AG04450 (cell line): ENCODE results near the gene RNF43. TPM values are rescaled to one million over a fixed set of nuclear protein-coding genes. Genes with fewer than 3 reads are reported as not detected.
"Not testable (repeated sequence)": the region's sequence is repeated elsewhere in the genome, so short reads cannot be mapped to it uniquely, and the experiment has no call there.

Experiments used
- CTCF ChIA-PET: fragments of 300-600, 350-600 bp; formaldehyde crosslinking; extraction: SDS; loops from one replicate; lab custom pipeline; 2022; ENCODE audit warnings: antibody characterized with exemption, inconsistent platforms; lab: Charles Lee
- POLR2A ChIA-PET: fragments of 350-600 bp; formaldehyde crosslinking; extraction: SDS; loops from one replicate; lab custom pipeline; 2021; ENCODE audit warnings: antibody characterized with exemption, inconsistent platforms; lab: Yijun Ruan, JAX
- DNase-seq: peaks from one replicate; pipeline ENCODE4 v3.0.0-alpha.2; 2011; ENCODE audit warnings: low read depth, low spot score
- H3K27ac ChIP-seq: one replicate; pipeline ENCODE4 v1.5.1; 2012; ENCODE audit warnings: low read depth, low read length, control low read depth
- H3K27me3 ChIP-seq: one replicate; pipeline ENCODE4 v1.6.0; 2012; ENCODE audit warnings: low read length; ENCODE audit not compliant: control insufficient read depth, insufficient read depth
- H3K4me3 ChIP-seq: 2 replicates; pipeline ENCODE4 v1.5.1; 2011; ENCODE audit warnings: mild to moderate bottlenecking, low read depth, low read length, control low read depth
- H3K9me3 ChIP-seq: 2 replicates; pipeline ENCODE4 v1.5.1; 2012; ENCODE audit warnings: low read length; ENCODE audit not compliant: control insufficient read depth, insufficient read depth
- CTCF ChIP-seq: IDR thresholded peaks from 2 replicates; pipeline ENCODE4 v1.5.1; 2011; ENCODE audit warnings: low read depth, low read length, control low read depth, inconsistent platforms
- polyA plus RNA-seq: library from polyadenylated mRNA; depleted of rRNA; stranded (reverse); fragments of >200 nt; gene quantifications from 2 replicates; pipeline ENCODE4 v1.2.3, GENCODE V29; 2011

The RNF43 gene
- polyA plus RNA-seq, 1 experiment: not detected

- no peak overlapping the region for H3K27ac ChIP-seq
- DNase-seq: no peak
- CTCF ChIA-PET: interaction anchor here (1.5 kb wide), 1 partner anchor 16 kb away, joined by 3 read pairs; the partner anchor contains the start of gene RNF43
- H3K27me3 ChIP-seq: no peaks in the 10 kb centered on the region
- TF ChIP-seq CTCF: no peak
- no peaks in the 10 kb centered on the region for H3K9me3 ChIP-seq
- H3K4me3 ChIP-seq: no peak overlapping the region
- POLR2A ChIA-PET: no interaction called here
Observed at GRCh38 chr17:58401287-58401686, 16.0 kb downstream of the RNF43 start.

GRCh38 chr17:58400826-58401225 lies 16.5 kb downstream of the RNF43 start:
- ChIA-PET CTCF (interaction anchor here (1.1 to 1.5 kb wide), 2 partner anchors 17 to 84 kb away, joined by 3 to 6 read pairs; partner anchors contain the start of gene RNF43), POLR2A (no interaction called here)
- no peaks in the 10 kb centered on the region for H3K9me3 ChIP-seq
- no peak for DNase-seq
- no peak overlapping the region for H3K4me3 ChIP-seq
- TF ChIP-seq CTCF: no peak
- H3K27ac ChIP-seq: no peak overlapping the region
- H3K27me3 ChIP-seq: no peaks in the 10 kb centered on the region

- CTCF ChIA-PET: interaction anchor here (1.1 to 1.5 kb wide), 2 partner anchors 18 to 83 kb away, joined by 3 to 6 read pairs; partner anchors contain the start of gene RNF43
- DNase-seq: no peak
- no peak overlapping the region for H3K27ac ChIP-seq
- no peaks in the 10 kb centered on the region for H3K9me3 ChIP-seq
- no peak overlapping the region for H3K4me3 ChIP-seq
- POLR2A ChIA-PET: no interaction called here
- H3K27me3 ChIP-seq: no peaks in the 10 kb centered on the region
- TF ChIP-seq CTCF: no peak
Observed at GRCh38 chr17:58399974-58400373, 17.4 kb downstream of the RNF43 start.

GRCh38 chr17:58398574-58399266 lies 18.6 kb downstream of the RNF43 start:
- no peak for DNase-seq
- H3K27me3 ChIP-seq: no peaks in the 10 kb centered on the region
- TF ChIP-seq CTCF: no peak
- H3K4me3 ChIP-seq: no peak overlapping the region
- no peaks in the 10 kb centered on the region for H3K9me3 ChIP-seq
- POLR2A ChIA-PET: no interaction called here
- CTCF ChIA-PET: interaction anchor here (1.7 kb wide), 1 partner anchor 19 kb away, joined by 7 read pairs; the partner anchor contains the start of gene RNF43
- H3K27ac ChIP-seq: no peak overlapping the region

GRCh38 chr17:58397421-58397820 lies 19.9 kb downstream of the RNF43 start:
- DNase-seq, H3K27ac ChIP-seq, POLR2A ChIA-PET, H3K27me3 ChIP-seq, H3K9me3 ChIP-seq, H3K4me3 ChIP-seq: not testable (repeated sequence)
- CTCF ChIA-PET: interaction anchor here (1.7 to 2.7 kb wide), 2 partner anchors 20 to 80 kb away, joined by 7 to 11 read pairs; partner anchors contain the start of gene RNF43
